K562 (cell line): ENCODE results near the gene B3GNT7.

Experiments
- CTCF ChIP-seq, 3 experiments: IDR thresholded peaks in 2 of 3; conservative IDR thresholded peaks in 1 of 3; 2 replicates each; pipeline ENCODE4 v1.5.1; 2011 to 2012; ENCODE audit warnings: low read length in 3 of 3, mild to moderate bottlenecking in 3 of 3, control low read depth in 2 of 3, improper control_type of control experiment in 1 of 3, inconsistent platforms in 1 of 3, low read depth in 1 of 3, mixed read lengths in 1 of 3, moderate library complexity in 1 of 3; ENCODE audit not compliant: insufficient read depth in 2 of 3
- EP300 ChIP-seq: IDR thresholded peaks from 2 replicates; pipeline ENCODE4 v1.6.1; 2012; ENCODE audit warnings: low read length, improper control_type of control experiment
- FOXA1 ChIP-seq: fragments of 450-650 bp; IDR thresholded peaks from 2 replicates; pipeline ENCODE4 v1.6.1; 2016; ENCODE audit warnings: mild to moderate bottlenecking, borderline replicate concordance
- NKRF ChIP-seq: fragments of 450-650 bp; IDR thresholded peaks from 2 replicates; pipeline ENCODE4 v1.6.1; 2016; ENCODE audit warnings: borderline replicate concordance
- POLR2A ChIP-seq: fragments of 450-650 bp; conservative IDR thresholded peaks from 2 replicates; pipeline ENCODE4 v1.6.1; 2016
- SP1 ChIP-seq: sonication (generic); formaldehyde crosslinking; IDR thresholded peaks from 2 replicates; pipeline ENCODE4 v1.8.1; 2022; ENCODE audit warnings: mild to moderate bottlenecking, missing genetic modification reagents
- TCF7 ChIP-seq: sonication (generic); IDR thresholded peaks from 2 replicates; pipeline ENCODE4 v1.6.1; 2016; ENCODE audit warnings: antibody characterized with exemption, borderline replicate concordance
- ZNF589 ChIP-seq: fragments of 200-800 bp; sonication (Bioruptor generic); IDR thresholded peaks from 2 replicates; pipeline ENCODE4 v1.6.1; 2016; ENCODE audit warnings: low read depth, missing genetic modification characterization, missing compliant biosample characterization

- no peak for TF ChIP-seq SP1 (CRISPR knock-in tag)
- TF ChIP-seq NKRF = no peak
- no peak for TF ChIP-seq TCF7
- TF ChIP-seq POLR2A = no peak
- no peak for TF ChIP-seq CTCF (IDR thresholded peaks at IDR 0.05 in 2 of 3, conservative IDR thresholded peaks at IDR 0.05 in 1 of 3; ENCODE audit: insufficient read depth in 2 of 3, low read depth in 1 of 3, low read length in 3 of 3)
- TF ChIP-seq ZNF589 = no peak
- no peak for TF ChIP-seq FOXA1
- TF ChIP-seq EP300 = no peak
These were observed 30.5 kb downstream of the B3GNT7 start for GRCh38 chr2:231425811-231426703.
